Measurements from ENCODE around the gene ZNF423. TPM values are rescaled to one million over a fixed set of nuclear protein-coding genes. Genes with fewer than 3 reads are reported as not detected.

ZNF423 gene
- total RNA-seq, 4 donors from 2014 or later: 4.1 to 20.2 (median 10.3) TPM

DNA sequence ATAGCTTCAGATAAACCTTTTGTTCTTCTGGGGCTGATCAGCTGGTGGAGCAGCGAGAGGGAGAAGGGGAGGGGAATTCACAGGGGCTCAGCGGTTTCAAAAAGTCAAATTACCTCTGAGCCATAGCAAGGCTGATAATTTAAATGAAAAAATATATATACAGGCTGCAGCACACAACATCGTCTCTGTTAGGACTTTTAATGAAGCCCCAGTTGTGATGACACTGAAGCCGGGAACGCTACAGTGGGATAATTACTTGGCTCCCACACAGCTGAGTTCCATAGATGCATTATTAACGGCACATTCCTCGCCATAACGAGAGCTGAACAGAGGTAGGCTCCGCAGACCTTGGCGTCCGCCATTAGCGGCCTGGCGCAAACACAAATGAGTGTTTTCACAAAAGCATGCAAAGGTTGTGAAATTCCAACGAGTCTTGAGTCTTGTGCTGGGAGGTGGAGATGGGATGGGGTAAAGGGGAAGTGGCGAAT is 266.3 kb downstream of the ZNF423 start:
- TF ChIP-seq, protein P1, sequence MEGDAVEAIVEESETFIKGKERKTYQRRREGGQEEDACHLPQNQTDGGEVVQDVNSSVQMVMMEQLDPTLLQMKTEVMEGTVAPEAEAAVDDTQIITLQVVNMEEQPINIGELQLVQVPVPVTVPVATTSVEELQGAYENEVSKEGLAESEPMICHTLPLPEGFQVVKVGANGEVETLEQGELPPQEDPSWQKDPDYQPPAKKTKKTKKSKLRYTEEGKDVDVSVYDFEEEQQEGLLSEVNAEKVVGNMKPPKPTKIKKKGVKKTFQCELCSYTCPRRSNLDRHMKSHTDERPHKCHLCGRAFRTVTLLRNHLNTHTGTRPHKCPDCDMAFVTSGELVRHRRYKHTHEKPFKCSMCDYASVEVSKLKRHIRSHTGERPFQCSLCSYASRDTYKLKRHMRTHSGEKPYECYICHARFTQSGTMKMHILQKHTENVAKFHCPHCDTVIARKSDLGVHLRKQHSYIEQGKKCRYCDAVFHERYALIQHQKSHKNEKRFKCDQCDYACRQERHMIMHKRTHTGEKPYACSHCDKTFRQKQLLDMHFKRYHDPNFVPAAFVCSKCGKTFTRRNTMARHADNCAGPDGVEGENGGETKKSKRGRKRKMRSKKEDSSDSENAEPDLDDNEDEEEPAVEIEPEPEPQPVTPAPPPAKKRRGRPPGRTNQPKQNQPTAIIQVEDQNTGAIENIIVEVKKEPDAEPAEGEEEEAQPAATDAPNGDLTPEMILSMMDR (IDR thresholded peaks at IDR 0.05; ENCODE audit: low read depth): no peak

DNA sequence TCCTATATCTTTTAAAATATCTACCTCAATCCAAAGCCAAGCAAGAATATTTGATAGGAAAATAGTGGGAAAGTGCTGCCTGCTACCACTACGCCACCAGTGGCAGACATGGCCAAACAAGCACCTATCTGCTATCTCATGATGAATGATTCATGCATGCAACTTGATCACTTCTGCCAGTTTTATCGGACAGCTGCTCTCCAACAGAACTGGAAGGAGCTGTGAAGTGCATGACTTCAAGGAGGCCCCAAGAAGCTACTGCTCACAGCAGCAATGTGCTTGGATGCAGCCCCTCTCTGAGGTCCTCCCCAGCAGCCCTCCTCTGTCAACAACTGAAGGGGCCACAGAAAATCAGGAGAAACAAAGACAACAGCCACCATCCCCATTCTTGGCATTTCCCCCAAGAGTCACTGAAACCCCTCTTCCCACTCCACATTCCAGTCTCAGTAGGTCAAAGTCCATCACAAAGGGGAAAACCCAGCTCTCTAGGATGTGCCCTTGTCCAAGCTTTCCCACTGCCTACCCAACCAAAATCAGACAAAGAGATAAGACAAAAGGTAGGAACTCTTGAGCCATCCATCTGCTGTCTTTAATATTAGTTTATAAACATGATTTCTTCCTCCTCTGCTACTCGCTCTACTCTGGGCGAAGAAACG is 267.1 kb downstream of the ZNF423 start:
- TF ChIP-seq, protein P1 (IDR thresholded peaks at IDR 0.05; ENCODE audit: low read depth): no peak

DNA sequence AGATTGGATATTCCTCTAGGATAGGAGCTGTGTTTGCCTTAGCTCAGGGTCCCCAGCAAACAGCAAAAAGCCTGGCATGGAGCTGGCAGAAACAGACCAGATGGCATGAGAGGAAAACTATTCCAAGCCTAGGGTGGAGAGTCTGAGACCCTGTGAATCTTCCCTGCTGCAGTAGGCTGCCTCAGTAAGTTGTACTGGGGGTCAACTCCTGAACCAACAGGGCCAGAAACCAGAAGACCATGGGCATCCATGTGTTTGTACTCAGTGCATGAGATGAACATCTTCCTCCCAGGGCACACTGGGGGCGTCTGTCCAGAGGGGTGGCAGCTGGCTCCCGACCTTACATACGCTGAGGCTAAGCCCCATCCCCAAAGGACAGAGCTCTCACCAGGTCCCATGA is 267.9 kb downstream of the ZNF423 start:
- TF ChIP-seq, protein P1 (IDR thresholded peaks at IDR 0.05; ENCODE audit: low read depth): no peak

DNA sequence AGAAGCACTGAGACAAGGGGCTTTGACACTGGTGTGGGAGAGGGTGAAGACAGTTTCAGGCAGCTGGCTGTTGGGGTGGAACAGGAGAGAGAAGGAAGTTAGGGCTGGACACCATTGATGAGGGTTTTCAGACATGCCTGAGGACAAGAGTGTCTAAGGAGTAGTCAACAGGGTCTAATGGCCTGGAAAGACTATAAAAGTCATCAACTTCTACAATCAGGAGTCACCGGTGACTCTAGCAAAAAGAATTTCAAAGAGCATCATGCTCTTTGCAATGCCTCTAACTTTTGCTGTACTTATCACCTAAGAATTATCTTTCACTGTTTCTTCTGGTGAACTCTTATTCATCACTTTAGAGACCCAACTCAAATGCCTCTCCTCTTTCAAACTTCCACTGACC is 268.4 kb downstream of the ZNF423 start:
- TF ChIP-seq, protein P1 (IDR thresholded peaks at IDR 0.05; ENCODE audit: low read depth): no peak

DNA sequence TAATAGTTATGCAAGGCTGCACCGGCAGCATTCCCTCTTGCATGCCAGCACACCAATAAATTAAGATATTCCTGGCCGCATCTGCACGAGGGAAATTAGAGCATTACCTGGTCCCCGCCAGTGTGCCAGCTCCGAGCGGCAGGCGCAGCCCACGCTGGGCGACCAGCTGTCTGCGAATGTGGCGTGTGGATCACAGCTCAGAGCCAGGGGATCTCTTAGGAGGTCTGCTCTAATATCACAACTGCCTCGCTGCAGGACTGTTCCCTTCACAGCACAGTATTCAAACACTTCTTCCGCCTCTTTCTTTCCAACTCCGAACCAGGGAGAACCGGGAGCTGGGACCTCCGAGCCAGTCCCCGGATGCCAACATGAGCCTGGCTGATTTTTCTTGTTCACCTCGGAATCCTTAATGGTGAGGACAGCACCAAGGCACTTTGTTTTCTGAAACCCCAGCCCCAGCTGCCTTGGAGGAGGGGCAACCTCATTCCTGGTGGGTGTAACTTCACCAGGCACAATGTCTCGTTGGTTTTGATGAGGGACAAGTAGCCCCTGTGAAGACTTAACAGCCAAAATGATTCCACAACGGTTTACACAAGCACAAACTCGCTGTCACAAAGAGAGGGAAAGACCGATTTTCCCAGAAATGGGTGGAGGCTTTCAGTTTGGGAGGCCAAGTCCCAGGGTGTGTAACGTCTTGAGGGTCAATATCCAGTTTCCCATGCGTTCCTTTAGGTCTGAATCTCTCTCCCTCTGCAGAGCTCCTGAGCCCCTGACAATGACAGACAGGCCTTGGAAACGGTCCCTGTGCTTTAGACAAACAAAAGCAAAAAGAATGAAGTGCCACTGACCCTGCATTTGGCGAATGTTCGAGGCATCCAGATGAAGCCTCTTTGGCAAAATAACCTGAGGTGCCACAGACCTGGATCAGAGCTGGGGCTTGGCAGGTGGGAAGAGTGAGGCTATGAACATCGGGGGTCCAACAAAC is 269.2 kb downstream of the ZNF423 start:
- TF ChIP-seq, protein P1 (IDR thresholded peaks at IDR 0.05; ENCODE audit: low read depth): no peak

DNA sequence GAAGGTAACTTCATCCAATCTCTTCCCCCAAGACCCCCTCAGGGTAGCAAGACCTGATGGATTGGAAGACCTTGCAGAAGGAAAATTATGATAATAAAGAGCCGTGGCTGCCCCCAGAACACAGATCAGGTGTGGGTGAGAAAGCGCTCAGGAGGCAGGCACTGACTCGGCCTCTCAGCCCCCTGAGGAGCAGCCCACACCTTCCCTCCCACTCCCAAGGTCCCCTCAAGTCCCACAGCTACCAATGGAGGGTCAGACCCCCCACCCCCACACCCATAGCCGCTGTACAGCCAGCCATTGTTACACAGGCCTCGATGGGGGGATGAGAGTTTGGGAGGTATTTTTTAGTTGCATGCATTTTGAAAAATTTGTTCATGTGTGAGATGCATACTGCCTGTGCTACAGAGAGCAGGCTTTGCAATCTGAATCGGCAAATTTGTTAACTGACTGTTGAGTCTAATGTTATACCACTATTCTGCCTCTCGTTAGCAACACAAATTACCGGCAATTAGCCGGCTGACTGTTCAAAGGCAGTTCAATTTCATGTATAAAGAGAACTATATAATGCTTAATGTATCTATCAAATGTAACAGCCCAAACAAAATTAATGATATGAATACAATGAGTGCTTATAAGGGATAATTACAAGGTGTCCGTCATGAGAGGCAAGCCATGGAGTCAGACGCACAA is 270.6 kb downstream of the ZNF423 start:
- TF ChIP-seq, protein P1 (IDR thresholded peaks at IDR 0.05; ENCODE audit: low read depth): no peak

Data from subcutaneous adipose tissue (tissue), 4 donors.